H1 (cell line): ENCODE measurements around the gene TLNRD1. TPM values are rescaled to one million over a fixed set of nuclear protein-coding genes. Genes with fewer than 3 reads are reported as not detected.
A peak's percentile ranks its signal among the peaks of the same experiment; 100 is the strongest.

Source experiments
- CTCF ChIA-PET: fragments of 300-600 bp; sonication (Branson Sonifier 250); formaldehyde crosslinking; loops from one replicate; lab custom pipeline; 2021; ENCODE audit not compliant: partially characterized antibody; lab: Charles Lee
- POLR2A ChIA-PET: fragments of 300-600 bp; sonication (Branson Sonifier 250); formaldehyde crosslinking; loops from one replicate; lab custom pipeline; 2021; ENCODE audit warnings: inconsistent platforms; ENCODE audit not compliant: partially characterized antibody; lab: Charles Lee
- DNase-seq, 2 experiments: peaks; one replicate each; pipeline versions ENCODE4 v3.0.0 to v3.0.0-alpha.2; 2010 to 2022; ENCODE audit warnings: low spot score in 2 of 2, low read depth in 1 of 2, mixed read lengths in 1 of 2
- FAIRE-seq: peaks from 2 replicates; lab custom pipeline; 2011; peaks lifted over from hg19 to GRCh38; lab: Jason Lieb, UNC
- H2AFZ ChIP-seq: 2 replicates; pipeline ENCODE4 v1.8.1; 2012; ENCODE audit warnings: low read length, inconsistent platforms
- H2AK5ac ChIP-seq: 2 replicates; pipeline ENCODE4 v1.6.1; 2013; ENCODE audit warnings: low read depth, low read length
- H2BK120ac ChIP-seq: replicated peaks from 2 replicates; pipeline ENCODE3; 2013; ENCODE audit warnings: low read depth, low read length, inconsistent platforms
- H2BK12ac ChIP-seq: 2 replicates; pipeline ENCODE4 v1.6.1; 2013; ENCODE audit warnings: low read depth, low read length
- H2BK15ac ChIP-seq: 2 replicates; pipeline ENCODE4 v1.6.1; 2013; ENCODE audit warnings: low read length
- H2BK20ac ChIP-seq: 2 replicates; pipeline ENCODE4 v1.6.1; 2013; ENCODE audit warnings: low read length
- H2BK5ac ChIP-seq: 2 replicates; pipeline ENCODE4 v1.6.1; 2013; ENCODE audit warnings: low read depth, low read length
- H3K14ac ChIP-seq: 2 replicates; pipeline ENCODE4 v1.6.1; 2013; ENCODE audit warnings: inconsistent platforms; ENCODE audit not compliant: insufficient read length
- H3K18ac ChIP-seq: 2 replicates; pipeline ENCODE4 v1.6.1; 2013; ENCODE audit warnings: low read length; ENCODE audit errors: extremely low read depth
- H3K23ac ChIP-seq: 2 replicates; pipeline ENCODE4 v1.6.1; 2013; ENCODE audit warnings: inconsistent platforms; ENCODE audit not compliant: insufficient read length
- H3K23me2 ChIP-seq: 2 replicates; pipeline ENCODE4 v1.6.1; 2013; ENCODE audit warnings: low read depth, low read length
- H3K27ac ChIP-seq: 2 replicates; pipeline ENCODE4 v1.6.1; 2011; ENCODE audit warnings: low read depth, low read length, inconsistent platforms
- H3K27me3 ChIP-seq, 4 experiments: replicated peaks in 1 of 4; 1 replicate in 1 of 4; 2 replicates in 3 of 4; pipeline versions ENCODE4 v1.6.1 to v1.8.1; 2011 to 2013; ENCODE audit warnings: low read length in 3 of 4, mild to moderate bottlenecking in 3 of 4, inconsistent platforms in 2 of 4, mixed read lengths in 2 of 4, moderate library complexity in 1 of 4; ENCODE audit not compliant: control insufficient read depth in 3 of 4, insufficient read depth in 3 of 4; ENCODE audit errors: extremely low read depth in 1 of 4
- H3K36me3 ChIP-seq, 4 experiments: 2 replicates each; pipeline versions ENCODE4 v1.6.1 to v1.8.1; 2011 to 2013; ENCODE audit warnings: mild to moderate bottlenecking in 4 of 4, low read length in 3 of 4, moderate library complexity in 2 of 4, control low read depth in 1 of 4, inconsistent platforms in 1 of 4; ENCODE audit not compliant: insufficient read depth in 4 of 4, control insufficient read depth in 2 of 4
- H3K4ac ChIP-seq: replicated peaks from 2 replicates; pipeline ENCODE3; 2013; ENCODE audit warnings: low read length, low read depth, mixed read lengths, inconsistent platforms; ENCODE audit not compliant: insufficient read length
- H3K4me1 ChIP-seq, 4 experiments: replicated peaks in 1 of 4; 1 replicate in 1 of 4; 2 replicates in 3 of 4; pipeline versions ENCODE4 v1.6.1 to v1.8.1; 2011 to 2013; ENCODE audit warnings: low read length in 3 of 4, inconsistent platforms in 2 of 4, mixed read lengths in 1 of 4; ENCODE audit not compliant: insufficient read depth in 4 of 4, control insufficient read depth in 3 of 4
- H3K4me2 ChIP-seq, 2 experiments: 2 replicates each; pipeline versions ENCODE4 v1.6.1 to v1.8.1; 2011 to 2013; ENCODE audit warnings: low read depth in 2 of 2, low read length in 2 of 2, control low read depth in 1 of 2, inconsistent platforms in 1 of 2, mild to moderate bottlenecking in 1 of 2; ENCODE audit not compliant: insufficient read depth in 1 of 2
- H3K4me3 ChIP-seq, 4 experiments: fragments of 200-600, 300-600 bp in 1 of 4; sonication (generic), shearing (Covaris generic), sonication (Bioruptor Twin) in 1 of 4; 2 replicates each; pipeline versions ENCODE4 v1.5.1 to v1.8.1; 2011 to 2016; ENCODE audit warnings: low read length in 4 of 4, low read depth in 3 of 4, control low read depth in 2 of 4, inconsistent platforms in 2 of 4, mild to moderate bottlenecking in 2 of 4, mixed read lengths in 1 of 4, moderate library complexity in 1 of 4; ENCODE audit not compliant: insufficient read depth in 2 of 4; ENCODE audit errors: extremely low read depth in 1 of 4
- H3K56ac ChIP-seq: replicated peaks from 2 replicates; pipeline ENCODE3; 2013; ENCODE audit warnings: low read depth, mild to moderate bottlenecking, mixed read lengths, low read length, inconsistent platforms; ENCODE audit not compliant: insufficient read length
- H3K79me1 ChIP-seq: 2 replicates; pipeline ENCODE4 v1.6.1; 2013; ENCODE audit warnings: low read depth, low read length, control low read depth
- H3K79me2 ChIP-seq, 2 experiments: 2 replicates each; pipeline versions ENCODE4 v1.6.1 to v1.8.1; 2012 to 2013; ENCODE audit warnings: low read length in 2 of 2, mild to moderate bottlenecking in 2 of 2, inconsistent platforms in 1 of 2; ENCODE audit not compliant: insufficient read depth in 2 of 2, control insufficient read depth in 1 of 2
- H3K9ac ChIP-seq, 4 experiments: replicated peaks in 1 of 4; 1 replicate in 1 of 4; 2 replicates in 3 of 4; pipeline versions ENCODE4 v1.6.1 to v1.8.1; 2011 to 2013; ENCODE audit warnings: low read depth in 3 of 4, low read length in 3 of 4, control low read depth in 2 of 4, mild to moderate bottlenecking in 2 of 4, moderate library complexity in 2 of 4, inconsistent platforms in 1 of 4; ENCODE audit errors: extremely low read depth in 1 of 4
- H3K9me3 ChIP-seq, 2 experiments: 2 replicates each; pipeline versions ENCODE4 v1.6.1 to v1.8.1; 2012 to 2013; ENCODE audit warnings: mild to moderate bottlenecking in 2 of 2, moderate library complexity in 2 of 2, control low read depth in 1 of 2, inconsistent platforms in 1 of 2, low read depth in 1 of 2, low read length in 1 of 2, mixed read lengths in 1 of 2; ENCODE audit not compliant: insufficient read depth in 2 of 2
- H4K20me1 ChIP-seq, 2 experiments: replicated peaks in 1 of 2; 2 replicates each; pipeline versions ENCODE3 to v1.8.1; 2011 to 2013; ENCODE audit warnings: inconsistent platforms in 2 of 2, low read length in 2 of 2, mild to moderate bottlenecking in 1 of 2; ENCODE audit not compliant: insufficient read depth in 2 of 2, control insufficient read depth in 1 of 2
- H4K5ac ChIP-seq: 2 replicates; pipeline ENCODE4 v1.6.1; 2013; ENCODE audit warnings: low read length, low read depth, mixed read lengths, inconsistent platforms; ENCODE audit not compliant: insufficient read length
- H4K8ac ChIP-seq: 2 replicates; pipeline ENCODE4 v1.8.0; 2013; ENCODE audit warnings: mild to moderate bottlenecking, moderate library complexity, low read length, inconsistent platforms; ENCODE audit not compliant: insufficient read depth; ENCODE audit errors: extremely low read depth
- H4K91ac ChIP-seq: replicated peaks from 2 replicates; pipeline ENCODE3; 2013; ENCODE audit warnings: low read length, mixed read lengths, inconsistent platforms; ENCODE audit not compliant: insufficient read length
- ATF2 ChIP-seq: IDR thresholded peaks from 2 replicates; pipeline ENCODE4 v1.6.1; 2012; ENCODE audit warnings: low read length, inconsistent platforms
- CEBPB ChIP-seq: IDR thresholded peaks from 2 replicates; pipeline ENCODE4 v1.6.1; 2012; ENCODE audit warnings: low read depth, low read length
- EP300 ChIP-seq, 2 experiments: IDR thresholded peaks; 1 replicate in 1 of 2; 2 replicates in 1 of 2; pipeline ENCODE4 v1.6.1; 2011 to 2012; ENCODE audit warnings: low read depth in 2 of 2, low read length in 2 of 2, mild to moderate bottlenecking in 2 of 2, borderline replicate concordance in 1 of 2, inconsistent platforms in 1 of 2, moderate library complexity in 1 of 2
- JUND ChIP-seq: IDR thresholded peaks from 2 replicates; pipeline ENCODE4 v1.6.1; 2011; ENCODE audit warnings: mild to moderate bottlenecking, improper control_type of control experiment, low read length
- MAX ChIP-seq: IDR thresholded peaks from 2 replicates; pipeline ENCODE4 v1.6.1; 2012; ENCODE audit warnings: inconsistent platforms
- NRF1 ChIP-seq: IDR thresholded peaks from 2 replicates; pipeline ENCODE4 v1.6.1; 2011; ENCODE audit warnings: mild to moderate bottlenecking, low read depth, low read length, improper control_type of control experiment
- RAD21 ChIP-seq, 2 experiments: IDR thresholded peaks in 1 of 2; conservative IDR thresholded peaks in 1 of 2; 2 replicates each; pipeline ENCODE4 v1.6.1; 2011; ENCODE audit warnings: low read depth in 2 of 2, low read length in 2 of 2, improper control_type of control experiment in 1 of 2, inconsistent platforms in 1 of 2, mild to moderate bottlenecking in 1 of 2, moderate library complexity in 1 of 2
- SIRT6 ChIP-seq: IDR thresholded peaks from one replicate; pipeline ENCODE4 v1.7.1; 2012; ENCODE audit warnings: low read length, inconsistent platforms
- TAF7 ChIP-seq: optimal IDR thresholded peaks from 2 replicates; pipeline ENCODE3; 2011; ENCODE audit warnings: low read depth, mild to moderate bottlenecking, inconsistent platforms, low read length, moderate library complexity, borderline replicate concordance
- YY1 ChIP-seq: IDR thresholded peaks from 2 replicates; pipeline ENCODE4 v1.6.1; 2011; ENCODE audit warnings: low read depth, mild to moderate bottlenecking, low read length
- WGBS, 2 experiments: shearing (Covaris generic) in 1 of 2; methylation state at CpG; one replicate each; pipeline versions ENCODE4 v1.1.6 to v1.1.7; 2013 to 2015; ENCODE audit warnings: low lambda C conversion rate in 2 of 2, mixed read lengths in 2 of 2, inconsistent platforms in 1 of 2, low coverage in 1 of 2, missing lambda C conversion rate in 1 of 2; ENCODE audit not compliant: insufficient replicate concordance in 2 of 2, insufficient coverage in 1 of 2, insufficient read length in 1 of 2; ENCODE audit errors: extremely low coverage in 1 of 2, missing lambda C conversion rate in 1 of 2; 5-methylcytosine and 5-hydroxymethylcytosine counted together
- polyA plus RNA-seq, 7 experiments: library from polyadenylated mRNA; depleted of rRNA in 3 of 7; stranded (reverse) in 5 of 7; unstranded in 2 of 7; fragments of >200 nt in 5 of 7; fragments of 200-250 nt in 2 of 7; gene quantifications; 1 replicate in 5 of 7; 2 replicates in 1 of 7; 4 replicates in 1 of 7; pipeline versions ENCODE4 v1.2.1 to v1.2.3, GENCODE V29; 2011 to 2013; ENCODE audit warnings: missing spikeins in 2 of 7, mixed read lengths in 2 of 7
- total RNA-seq: library from RNA; stranded (reverse); fragmentation: NEBNext Ultra II Directional; extraction: Animal tissue kit (Norgen Biotek cat#: 25700); gene quantifications from 2 replicates; pipeline ENCODE4 v1.2.1, GENCODE V29; 2021

The TLNRD1 gene
- total and polyA plus RNA-seq, 2 of the 8 experiments (the other 6 are each of a cell fraction or from before 2014, with no cell fraction given) = 12.2 to 20.5 TPM

GRCh38 chr15:81002009-81002330, 1.2 kb downstream of the TLNRD1 start:
- Histone ChIP-seq H3K79me2 (no peaks in the 10 kb centered on the region), H3K4me3 (peak overlapping the region; percentile 70 to 90 (median 81)), H2BK12ac (no peak overlapping the region), H3K9ac (peak overlapping the region in 1 of 4 experiments; percentile 55; a peak in 1 of 7 replicates), H3K23ac (no peak overlapping the region), H3K18ac (no peak overlapping the region; the same call in 1 of the 2 replicates), H2AK5ac (no peak overlapping the region), H4K20me1 (peaks cover 2 to 8% of the 10 kb centered on the region in 2 experiments), H4K8ac (peak overlapping the region; percentile 14; the same call in 1 of the 2 replicates), H3K36me3 (no peaks in the 10 kb centered on the region; a peak in 1 of 8 replicates), H3K9me3 (no peaks in the 10 kb centered on the region; a peak in 1 of 4 replicates), H4K5ac (no peak overlapping the region), H2BK20ac (no peak overlapping the region), H2BK120ac (no peak overlapping the region), H2BK15ac (no peak overlapping the region), H3K27ac (no peak overlapping the region), H3K79me1 (peaks cover 2% of the 10 kb centered on the region; the same call in 1 of the 2 replicates), H3K4ac (no peak overlapping the region), H3K56ac (no peak overlapping the region), H3K14ac (no peak overlapping the region), H3K27me3 (peaks cover 0 to 12% (median 9%) of the 10 kb centered on the region in 4 experiments; a peak in 5 of 7 replicates), H3K4me1 (peaks cover 0 to 8% (median 5%) of the 10 kb centered on the region in 4 experiments; a peak in 4 of 7 replicates), H3K23me2 (peaks cover 17% of the 10 kb centered on the region; the same call in 1 of the 2 replicates), H2BK5ac (no peak overlapping the region), H4K91ac (no peak overlapping the region), H3K4me2 (peak overlapping the region; percentile 76 to 80), H2AFZ (no peak overlapping the region)
- ChIA-PET POLR2A (interaction anchor here (0.8 to 2.9 kb wide), 13 partner anchors 9 to 265 kb away, joined by 3 to 8 read pairs (median 4); no protein-coding TSS in a partner anchor), CTCF (interaction anchor here (1.2 to 1.8 kb wide), 5 partner anchors 20 to 264 kb away, joined by 3 to 12 read pairs (median 3); partner anchors contain the start of gene CEMIP)
- 3% methylated on average over 12 of the region's 42 CpGs; no CpG with 5 or more reads in 1 of the 2 experiments for WGBS, 2 experiments
- peak in 1 of 2 experiments; percentile 71 for DNase-seq
- FAIRE-seq = no peak
- TF ChIP-seq RAD21 (IDR thresholded peaks at IDR 0.05 in 1 of 2, conservative IDR thresholded peaks at IDR 0.05 in 1 of 2; ENCODE audit: low read depth in 2 of 2, low read length in 2 of 2) (no peak), SIRT6 (no peak), YY1 (no peak), EP300 (IDR thresholded peaks at IDR 0.05; ENCODE audit: borderline replicate concordance in 1 of 2, low read depth in 2 of 2, low read length in 2 of 2) (no peak), NRF1 (no peak), MAX (no peak), JUND (no peak), TAF7 (no peak), CEBPB (no peak), ATF2 (no peak)
